Stimulated activated CD4-positive, alpha-beta T cell treated with anti-CD3 and anti-CD28 coated beads, Interleukin-4, amount 100 ng/mL, for 48 hours (primary cell): ENCODE results near the gene NIN.
"Not testable (repeated sequence)": the region's sequence is repeated elsewhere in the genome, so short reads cannot be mapped to it uniquely, and the experiment has no call there.

ENCODE experiments used
- DNase-seq, 2 donors: peaks; one replicate each; pipeline ENCODE4 v3.0.0-alpha.2; 2020; ENCODE audit warnings: low read depth in 2 of 2

NIN gene

DNA sequence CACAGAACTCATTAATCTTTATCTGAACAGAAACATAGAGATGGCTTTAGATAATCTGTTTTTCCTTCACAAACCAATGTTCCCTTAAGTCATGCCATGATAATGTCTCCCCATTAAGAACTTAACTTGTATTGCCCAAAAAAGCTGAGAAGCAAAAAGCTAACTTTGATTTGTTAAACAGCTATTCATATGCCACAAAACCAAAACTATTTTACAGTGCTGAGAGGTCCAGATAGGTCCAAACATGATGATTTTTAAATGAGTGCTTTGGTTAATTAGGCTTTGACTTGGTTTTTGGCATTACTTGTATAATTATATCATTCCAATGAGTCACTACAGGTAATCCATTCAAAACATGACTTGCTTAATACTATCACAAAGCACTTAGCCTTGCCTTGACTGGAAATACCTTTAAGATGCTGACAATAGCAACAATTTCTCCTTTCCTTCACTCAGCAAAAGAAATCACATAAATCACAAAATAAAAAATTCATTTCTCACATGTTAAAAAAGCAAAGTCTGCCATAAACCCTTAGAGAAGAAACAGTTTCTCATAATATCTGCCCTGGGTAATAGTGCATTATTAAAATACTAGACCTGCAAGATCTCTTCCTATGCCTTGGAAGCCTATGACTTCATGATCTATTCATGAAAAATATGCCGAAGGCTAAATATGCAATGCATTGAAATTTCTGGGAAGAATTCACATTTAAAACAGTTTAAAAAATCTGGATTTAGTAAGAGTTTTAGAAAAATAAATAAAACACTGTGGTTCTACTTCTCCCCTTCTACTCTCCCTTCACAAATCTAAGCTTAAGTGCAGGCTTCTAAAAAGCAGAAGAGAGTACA is 110.8 kb downstream of the NIN start:
- no peak for DNase-seq

DNA sequence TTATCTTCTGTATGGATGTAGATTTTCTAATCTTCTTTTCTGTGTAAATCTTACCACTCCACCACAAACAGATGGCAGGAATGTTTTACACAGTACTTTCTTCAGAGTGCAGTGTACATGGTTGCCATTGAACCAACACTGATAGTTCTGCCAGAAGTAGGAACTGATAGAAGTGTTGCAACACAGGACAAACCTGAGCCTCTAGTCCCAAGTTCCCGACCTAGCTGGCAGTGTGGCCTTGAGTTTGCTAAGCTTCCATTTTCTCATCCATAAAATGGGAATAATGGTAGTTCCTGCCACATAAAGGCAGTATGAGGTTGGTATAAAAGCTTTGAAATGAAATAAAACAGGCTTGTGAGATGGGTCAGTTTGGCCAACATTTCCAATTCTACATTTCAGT is 112.0 kb downstream of the NIN start:
- no peak for DNase-seq

DNA sequence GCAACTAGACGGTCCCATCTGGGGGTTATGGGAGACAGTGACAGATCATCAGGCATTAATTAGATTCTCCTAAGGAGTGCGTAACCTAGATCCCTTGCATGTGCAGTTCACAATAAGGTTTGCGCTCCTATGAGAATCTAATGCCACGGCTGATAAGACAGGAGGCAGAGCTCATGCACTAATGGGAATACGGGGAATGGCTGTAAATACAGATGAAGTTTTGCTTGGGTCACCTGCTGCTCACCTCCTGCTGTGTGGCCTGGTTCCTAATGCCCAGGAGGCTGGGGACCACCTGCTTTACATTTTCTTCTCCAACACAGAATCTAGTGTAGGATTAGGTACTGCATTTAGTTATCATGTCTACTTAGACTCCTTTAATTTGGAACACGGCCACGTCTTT is 113.2 kb downstream of the NIN start:
- DNase-seq, result no peak

DNA sequence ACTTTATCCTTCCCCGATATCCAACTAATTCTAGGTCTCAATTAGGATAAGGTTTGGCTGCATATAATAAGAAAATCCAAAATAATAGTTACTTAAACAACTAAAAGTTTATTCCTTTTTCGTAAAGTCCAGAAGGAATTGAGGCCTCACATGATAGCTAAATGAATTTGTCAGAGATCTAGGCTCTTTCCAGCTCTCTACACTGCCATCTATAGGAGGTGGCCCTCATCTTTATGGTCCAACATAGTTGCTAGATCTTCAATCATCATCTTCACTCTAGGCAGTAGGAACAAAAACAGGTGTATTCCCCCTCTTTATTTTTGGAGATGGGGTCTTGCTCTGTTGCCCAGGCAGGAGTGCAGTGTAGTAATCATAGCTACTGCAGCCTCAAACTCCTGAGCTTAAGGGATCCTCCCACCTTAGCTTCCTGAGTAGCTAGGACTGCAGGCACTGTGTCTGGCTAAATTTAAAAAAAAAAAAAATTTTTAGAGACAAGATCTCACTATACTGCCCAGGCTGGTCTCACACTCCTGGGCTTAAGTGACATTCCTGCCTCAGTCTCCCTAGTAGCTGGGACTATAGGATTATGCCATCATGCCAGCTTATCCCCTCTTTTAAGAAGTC is 116.4 kb downstream of the NIN start:
- no peak for DNase-seq

DNA sequence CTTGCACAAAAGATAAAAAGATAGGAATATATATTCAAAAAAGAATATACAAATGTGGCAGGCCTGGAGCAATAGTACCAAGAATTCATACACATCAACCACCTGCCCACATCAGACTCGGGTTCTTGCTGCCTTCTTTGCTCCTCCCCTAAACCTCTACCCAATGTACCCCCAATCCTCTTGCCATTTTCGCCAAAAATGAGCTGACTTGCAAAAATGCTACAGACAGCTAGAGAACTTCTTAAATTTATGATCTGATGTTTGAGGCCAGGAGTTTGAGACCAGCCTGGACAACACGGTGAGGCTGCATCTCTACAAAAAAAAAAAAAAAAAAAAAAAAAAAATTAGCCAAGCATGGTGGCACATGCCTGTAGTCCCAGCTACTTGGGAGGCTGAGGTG is 119.9 kb downstream of the NIN start:
- no peak for DNase-seq

DNA sequence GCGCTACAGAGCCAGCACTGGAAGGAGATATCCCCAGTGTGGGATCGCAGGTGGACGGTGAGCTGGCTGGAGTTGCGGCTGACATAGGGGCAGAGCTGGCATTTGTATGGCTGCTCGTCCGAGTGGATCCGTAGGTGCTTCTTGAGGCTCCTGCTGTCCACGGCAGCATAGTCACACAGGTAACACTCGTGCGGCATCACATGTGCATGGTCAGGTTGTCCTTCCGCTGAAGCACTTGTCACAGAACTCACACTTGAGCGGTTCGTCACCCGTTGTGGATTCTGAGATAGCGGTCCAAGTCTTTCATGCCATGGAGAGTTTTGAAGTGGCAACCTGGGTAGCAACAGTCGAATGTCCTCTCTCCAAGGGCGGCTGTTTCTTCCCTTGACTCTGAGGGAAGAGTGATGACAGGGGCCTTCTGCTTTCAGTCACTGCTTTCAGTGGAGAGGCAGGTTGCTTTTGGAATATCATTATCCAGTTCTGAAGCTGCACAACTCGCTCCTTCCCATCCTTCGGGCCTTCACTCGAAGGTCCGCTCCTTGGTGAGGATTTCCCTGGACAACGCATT is 125.9 kb downstream of the NIN start:
- no peak for DNase-seq

DNA sequence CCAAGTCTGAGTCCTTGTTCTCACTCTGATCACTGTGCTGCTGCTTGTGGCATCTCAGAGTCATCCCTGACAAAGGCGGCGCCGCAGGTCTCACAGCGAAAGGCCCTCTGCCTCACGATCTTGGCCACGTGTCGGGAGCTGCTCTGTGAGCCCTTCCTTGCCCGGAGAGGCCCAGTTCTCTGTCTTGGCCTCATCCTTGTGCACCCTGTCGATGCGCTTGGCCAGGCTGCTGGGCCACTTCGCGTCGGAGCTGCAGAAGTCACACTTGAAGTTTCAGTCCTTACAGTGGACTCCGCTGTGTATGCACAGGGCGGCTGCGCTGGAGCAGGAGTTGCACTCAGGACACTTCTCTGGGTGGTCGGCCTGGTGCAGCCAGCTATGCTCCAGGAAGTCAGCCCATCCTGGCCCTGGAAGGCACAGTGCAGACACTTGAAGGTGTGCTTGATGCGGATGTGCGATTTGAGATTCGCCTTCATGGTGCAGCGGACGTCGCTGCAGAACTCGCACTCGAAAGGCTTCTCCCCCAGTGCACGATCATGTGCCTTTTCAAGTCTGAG is 126.4 kb downstream of the NIN start:
- no peak for DNase-seq

DNA sequence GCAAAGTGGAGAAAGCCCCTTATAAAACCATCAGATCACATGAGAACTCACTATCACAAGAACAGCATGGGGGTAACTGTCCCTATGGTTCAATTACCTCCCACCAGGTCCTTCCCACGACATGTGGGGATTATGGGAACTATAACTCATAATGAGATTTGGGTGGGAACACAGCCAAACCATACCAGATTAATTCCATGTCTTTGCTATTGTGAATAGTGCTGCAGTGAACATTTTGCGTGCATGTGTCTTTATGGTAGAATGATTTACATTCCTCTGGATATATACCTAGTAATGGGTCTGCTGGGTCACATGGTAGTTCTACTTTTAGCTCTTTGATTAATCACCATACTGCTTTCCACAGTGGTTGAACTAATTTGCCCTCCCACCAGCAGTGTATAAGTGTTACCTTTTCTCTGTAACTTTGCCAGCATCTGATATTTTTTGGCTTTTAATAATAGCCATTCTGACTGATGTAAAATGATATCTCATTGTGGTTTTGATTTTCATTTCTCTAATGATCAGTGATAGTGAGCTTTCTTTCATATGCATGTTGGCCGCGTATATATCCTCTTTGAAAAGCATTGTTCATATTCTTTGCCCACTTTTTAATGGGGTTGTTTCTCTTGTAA is 133.2 kb downstream of the NIN start:
- DNase-seq, result no peak

DNA sequence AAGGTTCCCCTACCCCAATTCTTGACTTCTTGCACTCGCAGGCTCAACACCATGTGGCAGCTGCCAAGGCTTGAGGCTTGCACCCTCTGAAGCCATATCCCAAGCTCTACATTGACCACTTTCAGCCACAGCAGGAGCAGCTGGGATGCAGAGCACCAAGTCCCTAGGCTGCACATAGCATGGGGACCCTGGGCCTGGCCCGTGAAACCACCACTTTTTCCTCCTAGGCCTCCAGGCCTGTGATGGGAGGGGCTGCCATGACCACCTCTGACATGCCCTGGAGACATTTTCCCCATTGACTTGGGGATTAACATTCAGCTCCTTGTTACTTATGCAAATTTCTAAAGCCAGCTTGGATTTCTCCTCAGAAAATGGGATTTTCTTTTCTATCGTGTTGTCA is 136.7 kb downstream of the NIN start:
- DNase-seq, result not testable (repeated sequence)

DNA sequence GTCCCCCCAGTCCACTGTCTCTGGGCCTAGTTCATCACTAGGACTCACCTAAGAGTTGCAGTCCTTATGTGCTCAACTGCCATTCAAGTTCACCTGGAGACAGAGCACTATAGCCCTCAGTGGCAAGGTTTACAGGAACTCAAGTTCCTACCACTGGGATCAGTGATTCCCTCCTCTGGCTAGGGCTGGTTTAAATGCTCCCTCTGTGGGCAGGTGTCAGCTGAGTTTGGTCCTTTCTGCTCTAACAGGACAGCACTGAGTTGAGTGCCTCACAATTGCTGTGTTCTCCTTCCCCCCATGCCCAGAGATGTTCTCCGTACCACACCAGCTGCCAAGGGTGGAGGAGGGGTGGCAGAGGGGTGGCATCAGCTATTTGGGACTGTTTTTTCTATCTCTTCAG is 142.1 kb downstream of the NIN start:
- no peak for DNase-seq

DNA sequence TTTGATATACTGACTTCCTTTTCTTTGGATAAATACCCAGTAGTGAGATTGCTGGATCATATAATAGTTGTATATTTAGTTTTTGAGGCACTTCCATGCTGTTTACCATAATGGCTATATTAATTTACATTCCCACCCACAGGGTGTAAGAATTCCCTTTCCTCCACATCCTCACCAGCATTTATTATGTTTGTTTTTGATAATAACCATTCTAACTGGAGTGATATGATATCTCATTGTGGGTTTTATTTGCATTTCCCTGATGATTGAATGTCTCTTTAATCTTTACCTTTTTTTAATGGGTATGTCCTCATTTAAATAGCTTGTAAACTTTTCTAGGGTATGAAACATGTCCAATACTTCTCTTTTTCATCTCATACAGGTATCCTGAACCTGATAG is 151.3 kb downstream of the NIN start:
- no peak for DNase-seq

DNA sequence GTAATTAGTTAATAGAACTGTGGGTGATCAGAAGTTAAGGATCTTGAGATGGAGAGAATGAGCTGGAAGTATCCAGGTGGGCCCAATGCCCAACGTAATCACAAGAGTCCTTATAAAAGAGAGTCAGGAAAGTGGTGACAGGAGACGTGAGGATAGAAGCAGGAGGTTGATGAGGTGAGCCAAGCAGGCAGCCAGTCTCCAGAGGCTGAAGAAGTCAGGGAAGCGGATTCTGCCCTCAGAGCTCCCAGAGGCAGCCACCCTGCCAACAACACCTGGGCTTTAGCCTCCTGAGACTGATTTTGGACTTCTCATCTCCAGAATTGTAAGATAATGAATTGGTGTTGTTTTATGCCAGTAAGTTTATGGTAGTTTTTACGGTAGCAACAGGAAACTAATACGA is 152.8 kb downstream of the NIN start:
- DNase-seq, result no peak

DNA sequence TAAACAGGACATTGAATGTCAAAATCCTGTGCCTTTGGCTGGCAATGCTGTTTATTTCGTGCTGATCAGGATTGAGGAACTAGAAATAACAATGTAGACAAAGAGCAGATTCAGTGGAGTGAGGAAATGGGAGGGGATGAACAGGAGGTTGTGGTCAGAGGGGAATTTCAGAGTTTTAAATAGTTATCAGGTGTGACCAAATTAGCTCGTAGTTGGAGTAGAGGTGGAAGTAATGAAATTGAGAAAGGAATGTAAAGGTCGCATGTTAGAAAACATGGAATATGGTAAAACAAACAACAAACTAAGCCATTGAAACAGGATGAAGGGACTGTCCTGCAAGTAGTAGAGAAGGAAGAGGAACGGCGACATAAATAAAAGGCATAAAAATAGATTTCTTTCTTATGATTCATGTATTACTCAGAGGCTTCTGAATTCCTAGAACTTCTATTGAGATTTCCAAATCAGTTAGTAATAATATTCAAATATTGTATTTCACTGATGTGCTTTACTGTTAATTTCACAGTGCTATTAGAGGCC is 153.4 kb downstream of the NIN start:
- no peak for DNase-seq

DNA sequence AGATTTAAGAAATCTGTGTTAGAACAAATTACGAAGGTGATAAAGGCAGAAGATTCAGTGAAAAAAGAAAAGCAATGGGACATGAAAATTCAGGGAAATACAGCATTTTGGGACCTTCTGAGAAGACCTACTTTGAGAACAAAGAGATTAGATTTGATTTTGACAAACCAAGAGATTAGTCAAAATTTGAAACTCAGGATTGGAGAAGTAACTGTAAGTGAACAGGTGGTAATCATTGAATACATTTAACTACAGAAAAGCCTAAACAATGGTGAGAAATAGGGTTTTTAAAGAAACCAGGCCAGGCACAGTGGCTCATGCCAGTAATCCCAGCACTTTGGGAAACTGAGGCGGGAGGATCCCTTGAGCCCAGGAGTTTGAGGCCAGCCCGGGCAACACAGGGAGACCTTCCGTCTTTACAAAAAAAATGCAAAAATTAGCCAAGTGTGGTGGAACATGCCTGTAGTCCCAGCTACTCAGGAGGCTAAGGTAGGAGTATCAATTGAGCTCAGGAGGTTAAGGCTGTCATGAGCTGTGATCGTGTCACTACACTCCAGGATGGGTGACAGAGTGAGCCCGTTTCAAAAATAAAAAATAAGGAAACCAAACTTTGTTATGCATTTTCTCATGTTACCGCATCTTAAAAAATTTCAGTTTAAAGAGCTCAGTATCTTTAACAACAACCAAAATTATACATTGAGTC is 154.0 kb downstream of the NIN start:
- no peak for DNase-seq

DNA sequence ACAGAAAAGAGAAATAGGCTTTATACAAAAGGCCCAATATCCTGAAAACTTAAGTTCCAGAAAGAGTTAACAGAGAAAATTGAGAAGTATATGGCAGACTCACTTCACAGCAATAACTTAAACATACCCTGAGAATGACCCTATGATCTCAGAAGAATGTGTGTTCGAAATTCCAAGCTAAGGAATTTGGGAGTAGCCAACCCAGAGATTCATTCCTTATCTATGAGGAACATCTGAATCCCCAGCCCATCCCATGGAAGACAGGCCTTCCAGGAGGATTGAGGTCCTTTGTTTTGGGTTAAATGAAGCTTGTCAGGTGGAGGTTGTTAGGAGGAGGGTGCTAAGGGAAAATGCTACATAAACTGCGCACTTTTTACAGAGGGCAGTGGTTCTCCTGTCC is 155.4 kb downstream of the NIN start:
- no peak for DNase-seq

DNA sequence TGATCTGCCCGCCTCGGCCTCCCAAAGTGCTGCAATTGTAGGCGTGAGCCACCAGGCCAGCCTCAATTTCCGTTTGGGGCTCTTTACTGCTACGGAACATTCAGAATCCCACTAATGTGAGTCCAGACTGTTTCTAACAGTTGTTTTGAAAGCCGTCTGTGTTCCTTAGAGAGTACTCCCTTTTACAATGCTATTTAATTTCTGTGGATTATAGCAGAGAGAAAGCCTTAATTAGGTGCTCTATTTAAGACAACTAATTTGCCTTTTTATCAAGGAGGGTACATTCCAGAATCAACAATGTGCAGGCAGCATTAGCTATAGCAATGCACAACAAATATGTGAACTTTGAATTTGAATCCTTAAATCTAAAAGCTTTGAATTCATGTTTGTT is 160.1 kb downstream of the NIN start:
- DNase-seq, result no peak

DNA sequence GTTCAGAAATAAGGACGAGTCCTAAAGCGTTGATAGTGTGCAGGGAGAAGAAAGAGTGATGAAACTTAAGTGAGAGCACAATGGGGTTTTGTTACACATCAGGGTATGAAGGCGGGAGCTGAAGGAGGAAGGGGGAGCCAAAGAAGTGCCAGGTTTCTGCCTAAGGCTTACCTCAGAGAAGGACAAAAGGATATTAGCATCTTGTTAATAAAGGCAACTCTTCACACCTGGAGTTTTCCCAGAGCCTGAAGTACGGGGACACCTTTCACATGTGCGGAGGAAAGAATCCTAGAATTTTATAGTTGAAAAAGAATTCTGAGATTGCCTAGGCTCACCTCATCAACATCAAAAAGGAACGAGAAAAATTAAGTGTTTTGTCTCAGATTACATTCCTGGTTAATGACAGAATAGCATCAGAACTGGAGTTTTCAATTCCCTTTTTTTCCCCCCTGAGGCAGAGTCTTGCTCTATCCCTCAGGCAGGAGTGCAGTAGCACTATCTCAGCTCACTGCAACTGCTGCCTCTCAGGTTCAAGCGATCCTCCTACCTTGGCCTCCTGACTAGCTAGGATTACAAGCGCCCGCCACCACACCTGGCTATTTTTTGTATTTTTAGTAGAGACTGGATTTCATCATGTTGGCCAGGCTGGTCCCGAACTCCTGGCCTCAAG is 160.6 kb downstream of the NIN start:
- no peak for DNase-seq
